Nephron progenitor cell (in vitro differentiated cells): ENCODE results near the gene LMF2.
A peak's percentile ranks its signal among the peaks of the same experiment; 100 is the strongest.

Source experiments
- DNase-seq: peaks from one replicate; pipeline ENCODE4 v3.0.0; 2021
- H3K27ac Mint-ChIP-seq: 2 replicates; pipeline ENCODE4 v1.8.0; 2021; ENCODE audit warnings: mild to moderate bottlenecking, moderate library complexity, mixed read lengths
- H3K27me3 Mint-ChIP-seq: 2 replicates; pipeline ENCODE4 v1.8.0; 2021; ENCODE audit warnings: mild to moderate bottlenecking, low read depth, mixed read lengths; ENCODE audit not compliant: poor library complexity
- H3K36me3 Mint-ChIP-seq: 2 replicates; pipeline ENCODE4 v1.8.0; 2021; ENCODE audit warnings: low read depth, mixed read lengths
- H3K4me1 Mint-ChIP-seq: 2 replicates; pipeline ENCODE4 v1.8.0; 2021; ENCODE audit warnings: mixed read lengths
- H3K4me3 Mint-ChIP-seq: 2 replicates; pipeline ENCODE4 v1.8.0; 2021; ENCODE audit warnings: mild to moderate bottlenecking, moderate library complexity, mixed read lengths
- H3K9me3 Mint-ChIP-seq: 2 replicates; pipeline ENCODE4 v1.8.0; 2021; ENCODE audit warnings: mild to moderate bottlenecking, moderate library complexity, mixed read lengths
- TF ChIP-seq, protein P1 (sequence below): fragments of 200-600 bp; sonication (generic); IDR thresholded peaks from 2 replicates; pipeline ENCODE4 v1.5.0; 2021; ENCODE audit warnings: antibody characterized with exemption

Gene LMF2

GRCh38 chr22:50459016-50459415, 48.5 kb downstream of the LMF2 start:
- no peak overlapping the region for H3K4me3 Mint-ChIP-seq
- no peak for DNase-seq
- no peaks in the 10 kb centered on the region for H3K4me1 Mint-ChIP-seq
- H3K9me3 Mint-ChIP-seq = no peaks in the 10 kb centered on the region
- TF ChIP-seq, protein P1, sequence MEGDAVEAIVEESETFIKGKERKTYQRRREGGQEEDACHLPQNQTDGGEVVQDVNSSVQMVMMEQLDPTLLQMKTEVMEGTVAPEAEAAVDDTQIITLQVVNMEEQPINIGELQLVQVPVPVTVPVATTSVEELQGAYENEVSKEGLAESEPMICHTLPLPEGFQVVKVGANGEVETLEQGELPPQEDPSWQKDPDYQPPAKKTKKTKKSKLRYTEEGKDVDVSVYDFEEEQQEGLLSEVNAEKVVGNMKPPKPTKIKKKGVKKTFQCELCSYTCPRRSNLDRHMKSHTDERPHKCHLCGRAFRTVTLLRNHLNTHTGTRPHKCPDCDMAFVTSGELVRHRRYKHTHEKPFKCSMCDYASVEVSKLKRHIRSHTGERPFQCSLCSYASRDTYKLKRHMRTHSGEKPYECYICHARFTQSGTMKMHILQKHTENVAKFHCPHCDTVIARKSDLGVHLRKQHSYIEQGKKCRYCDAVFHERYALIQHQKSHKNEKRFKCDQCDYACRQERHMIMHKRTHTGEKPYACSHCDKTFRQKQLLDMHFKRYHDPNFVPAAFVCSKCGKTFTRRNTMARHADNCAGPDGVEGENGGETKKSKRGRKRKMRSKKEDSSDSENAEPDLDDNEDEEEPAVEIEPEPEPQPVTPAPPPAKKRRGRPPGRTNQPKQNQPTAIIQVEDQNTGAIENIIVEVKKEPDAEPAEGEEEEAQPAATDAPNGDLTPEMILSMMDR = no peak
- no peaks in the 10 kb centered on the region for H3K27me3 Mint-ChIP-seq
- peaks cover 15% of the 10 kb centered on the region for H3K36me3 Mint-ChIP-seq
- no peak overlapping the region for H3K27ac Mint-ChIP-seq

- H3K27ac Mint-ChIP-seq = no peak overlapping the region
- TF ChIP-seq, protein P1 = no peak
- H3K36me3 Mint-ChIP-seq = peaks cover 29% of the 10 kb centered on the region
Observed at GRCh38 chr22:50456466-50457234, 50.9 kb downstream of the LMF2 start.

DNA sequence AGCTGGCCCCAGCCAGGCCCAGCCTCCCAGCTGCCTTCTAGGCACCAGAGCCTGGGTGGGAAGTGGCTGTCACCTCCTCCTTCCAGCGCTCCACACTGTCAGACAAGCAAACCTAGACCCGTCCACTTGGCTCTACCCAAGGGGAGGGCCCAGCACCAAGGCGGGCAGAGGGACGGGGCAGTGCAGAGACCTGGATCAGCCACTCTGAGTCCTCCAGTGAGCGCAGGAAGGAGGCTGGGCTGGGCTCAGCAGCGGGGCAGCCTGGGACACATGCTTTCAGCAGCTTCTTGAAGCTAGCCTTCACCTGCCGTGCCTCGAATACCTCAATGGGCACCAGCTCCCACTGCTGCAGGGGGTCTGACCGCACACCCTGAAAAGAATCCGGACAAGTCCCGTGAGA, 51.5 kb downstream of the LMF2 start:
- TF ChIP-seq, protein P1 = no peak
- no peaks in the 10 kb centered on the region for H3K4me1 Mint-ChIP-seq
- no peak overlapping the region for H3K4me3 Mint-ChIP-seq
- H3K9me3 Mint-ChIP-seq = no peaks in the 10 kb centered on the region
- no peak for DNase-seq
- peaks cover 4% of the 10 kb centered on the region for H3K27me3 Mint-ChIP-seq
- peaks cover 35% of the 10 kb centered on the region for H3K36me3 Mint-ChIP-seq
- no peak overlapping the region for H3K27ac Mint-ChIP-seq

More at GRCh38 chr22:50456466-50457234, 50.9 kb downstream of the LMF2 start:
- Mint-ChIP-seq H3K4me1 (no peaks in the 10 kb centered on the region), H3K9me3 (no peaks in the 10 kb centered on the region), H3K4me3 (no peak overlapping the region), H3K27me3 (peaks cover 4% of the 10 kb centered on the region)
- DNase-seq = no peak

GRCh38 chr22:50455201-50455600, 52.3 kb downstream of the LMF2 start:
- TF ChIP-seq, protein P1 = no peak
- no peaks in the 10 kb centered on the region for H3K4me1 Mint-ChIP-seq
- peaks cover 38% of the 10 kb centered on the region for H3K36me3 Mint-ChIP-seq
- no peak overlapping the region for H3K4me3 Mint-ChIP-seq
- H3K27ac Mint-ChIP-seq = no peak overlapping the region
- no peak for DNase-seq
- H3K9me3 Mint-ChIP-seq = no peaks in the 10 kb centered on the region
- H3K27me3 Mint-ChIP-seq = peaks cover 4% of the 10 kb centered on the region

GRCh38 chr22:50454556-50455075, 52.9 kb downstream of the LMF2 start:
- peaks cover 4% of the 10 kb centered on the region for H3K27me3 Mint-ChIP-seq
- H3K27ac Mint-ChIP-seq = peak overlapping the region; percentile 25
- no peak overlapping the region for H3K4me3 Mint-ChIP-seq
- DNase-seq = no peak
- H3K36me3 Mint-ChIP-seq = peaks cover 42% of the 10 kb centered on the region
- H3K9me3 Mint-ChIP-seq = no peaks in the 10 kb centered on the region
- TF ChIP-seq, protein P1 = no peak
- H3K4me1 Mint-ChIP-seq = peaks cover 3% of the 10 kb centered on the region
